Ovary (tissue), 3 donors: Measurements from ENCODE around the gene SIAH3.

Experiments
- EP300 ChIP-seq: sonication (generic); formaldehyde crosslinking; IDR thresholded peaks from one replicate; pipeline ENCODE4 v1.6.1; 2017; ENCODE audit warnings: antibody characterized with exemption
- TF ChIP-seq, protein P1 (sequence below), 3 donors: fragments of 450-650 bp in 2 of 3; fragments of 200-600 bp in 1 of 3; IDR thresholded peaks; one replicate each; pipeline versions ENCODE4 v1.5.1 to v1.8.0; 2016 to 2022; ENCODE audit warnings: antibody characterized with exemption in 3 of 3, mild to moderate bottlenecking in 1 of 3
- donor health status: DM: no; HTN: no; CAD: no.

DNA sequence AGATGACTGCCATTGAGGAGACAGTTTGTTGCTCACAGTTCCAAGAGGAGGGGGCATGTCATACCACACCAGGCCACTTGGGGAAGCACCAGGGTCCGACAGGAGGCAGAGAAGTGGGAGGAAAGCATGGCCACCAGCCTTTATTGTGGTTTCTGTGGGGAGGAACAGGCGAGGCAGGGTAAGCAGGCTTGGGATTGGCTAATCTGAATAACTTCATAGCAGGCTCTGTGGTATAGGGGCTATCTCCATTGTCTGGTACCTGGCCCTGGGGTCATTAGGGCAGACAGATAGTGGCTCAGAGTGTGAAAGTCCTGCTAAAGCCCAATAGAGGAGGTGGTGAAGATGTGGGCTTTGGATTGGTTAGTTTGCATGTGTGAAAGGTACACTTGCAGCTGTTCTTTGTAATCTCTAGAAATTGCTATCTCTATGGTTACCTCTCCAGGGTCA is 114.0 kb downstream of the SIAH3 start:
- TF ChIP-seq EP300, result no peak
- TF ChIP-seq, protein P1, sequence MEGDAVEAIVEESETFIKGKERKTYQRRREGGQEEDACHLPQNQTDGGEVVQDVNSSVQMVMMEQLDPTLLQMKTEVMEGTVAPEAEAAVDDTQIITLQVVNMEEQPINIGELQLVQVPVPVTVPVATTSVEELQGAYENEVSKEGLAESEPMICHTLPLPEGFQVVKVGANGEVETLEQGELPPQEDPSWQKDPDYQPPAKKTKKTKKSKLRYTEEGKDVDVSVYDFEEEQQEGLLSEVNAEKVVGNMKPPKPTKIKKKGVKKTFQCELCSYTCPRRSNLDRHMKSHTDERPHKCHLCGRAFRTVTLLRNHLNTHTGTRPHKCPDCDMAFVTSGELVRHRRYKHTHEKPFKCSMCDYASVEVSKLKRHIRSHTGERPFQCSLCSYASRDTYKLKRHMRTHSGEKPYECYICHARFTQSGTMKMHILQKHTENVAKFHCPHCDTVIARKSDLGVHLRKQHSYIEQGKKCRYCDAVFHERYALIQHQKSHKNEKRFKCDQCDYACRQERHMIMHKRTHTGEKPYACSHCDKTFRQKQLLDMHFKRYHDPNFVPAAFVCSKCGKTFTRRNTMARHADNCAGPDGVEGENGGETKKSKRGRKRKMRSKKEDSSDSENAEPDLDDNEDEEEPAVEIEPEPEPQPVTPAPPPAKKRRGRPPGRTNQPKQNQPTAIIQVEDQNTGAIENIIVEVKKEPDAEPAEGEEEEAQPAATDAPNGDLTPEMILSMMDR (IDR thresholded peaks at IDR 0.05), result no peak
